Dermis microvascular lymphatic vessel endothelial cell (primary cell): ENCODE data around the gene GALNS. TPM values are rescaled to one million over a fixed set of nuclear protein-coding genes. Genes with fewer than 3 reads are reported as not detected.
"Not testable (repeated sequence)": the region's sequence is repeated elsewhere in the genome, so short reads cannot be mapped to it uniquely, and the experiment has no call there.

ENCODE experiments used
- DNase-seq, 2 donors: peaks; one replicate each; pipeline versions ENCODE4 v3.0.0 to v3.0.0-alpha.2; 2010; ENCODE audit warnings: low read depth in 2 of 2
- total RNA-seq: library from RNA; depleted of rRNA; stranded (reverse); fragments of >200 nt; gene quantifications from 2 replicates; pipeline ENCODE4 v1.2.1, GENCODE V29; 2014

GALNS gene
- total RNA-seq, 1 donor from 2014 or later: 7.2 TPM

GRCh38 chr16:88804552-88805339 is 52.0 kb downstream of the GALNS start:
- no peak for DNase-seq

- DNase-seq: no peak
Observed at GRCh38 chr16:88804173-88804551, 52.6 kb downstream of the GALNS start.

DNA sequence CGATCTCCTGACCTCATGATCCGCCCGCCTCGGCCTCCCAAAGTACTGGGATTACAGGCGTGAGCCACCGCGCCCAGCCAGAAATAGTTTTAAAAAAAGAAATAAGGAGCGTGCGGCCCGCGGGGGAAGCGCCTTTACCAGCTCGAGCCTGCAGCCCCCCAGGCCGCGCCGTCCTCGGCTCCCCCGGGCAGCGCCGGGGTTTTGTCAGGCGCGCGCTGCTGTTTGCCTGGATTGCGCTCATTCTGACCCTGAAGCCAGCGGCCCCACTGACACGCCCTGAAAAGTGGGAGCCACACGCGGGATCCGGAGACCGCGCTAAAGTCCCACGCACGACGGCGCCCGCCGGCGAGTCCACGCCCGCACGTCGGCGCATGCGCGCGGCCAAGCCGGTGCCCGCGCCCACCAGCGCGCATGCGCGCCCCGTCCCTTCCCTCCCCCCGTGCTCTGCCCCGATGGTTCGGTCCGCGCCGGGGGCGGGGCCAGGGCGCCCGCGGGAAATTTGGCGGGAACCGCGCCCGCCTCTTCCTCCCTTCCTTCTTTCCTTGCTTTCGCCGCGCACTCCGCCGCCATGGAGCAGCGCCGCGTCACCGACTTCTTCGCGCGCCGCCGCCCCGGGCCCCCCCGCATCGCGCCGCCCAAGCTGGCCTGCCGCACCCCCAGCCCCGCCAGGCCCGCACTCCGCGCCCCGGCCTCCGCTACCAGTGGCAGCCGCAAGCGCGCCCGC is 53.3 kb downstream of the GALNS start, which contains the start of gene CDT1:
TSS of gene CDT1 (plus strand) at position 526 of the 724 bp plus-strand sequence. CDS start at position 569, 43 bp downstream.
- peak in 1 of 2 donors; percentile 80 for DNase-seq

DNA sequence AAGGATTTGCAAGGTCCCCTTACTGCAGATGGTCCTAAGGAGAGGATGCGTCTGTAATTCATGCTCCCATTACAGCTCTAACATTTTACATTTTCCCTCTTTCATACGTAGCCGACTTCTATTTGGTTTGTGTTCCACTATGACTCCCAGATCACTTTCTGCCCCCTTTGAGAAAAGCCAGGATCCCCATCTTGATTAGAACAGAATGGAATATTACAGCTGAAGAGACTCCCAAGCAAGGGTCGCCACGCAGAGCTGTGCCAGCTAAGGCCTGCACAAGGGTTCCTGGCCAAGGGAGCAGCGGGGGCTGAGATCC is 56.5 kb downstream of the GALNS start:
- DNase-seq: no peak

GRCh38 chr16:88799569-88800276 is 57.0 kb downstream of the GALNS start:
- DNase-seq: no peak

DNA sequence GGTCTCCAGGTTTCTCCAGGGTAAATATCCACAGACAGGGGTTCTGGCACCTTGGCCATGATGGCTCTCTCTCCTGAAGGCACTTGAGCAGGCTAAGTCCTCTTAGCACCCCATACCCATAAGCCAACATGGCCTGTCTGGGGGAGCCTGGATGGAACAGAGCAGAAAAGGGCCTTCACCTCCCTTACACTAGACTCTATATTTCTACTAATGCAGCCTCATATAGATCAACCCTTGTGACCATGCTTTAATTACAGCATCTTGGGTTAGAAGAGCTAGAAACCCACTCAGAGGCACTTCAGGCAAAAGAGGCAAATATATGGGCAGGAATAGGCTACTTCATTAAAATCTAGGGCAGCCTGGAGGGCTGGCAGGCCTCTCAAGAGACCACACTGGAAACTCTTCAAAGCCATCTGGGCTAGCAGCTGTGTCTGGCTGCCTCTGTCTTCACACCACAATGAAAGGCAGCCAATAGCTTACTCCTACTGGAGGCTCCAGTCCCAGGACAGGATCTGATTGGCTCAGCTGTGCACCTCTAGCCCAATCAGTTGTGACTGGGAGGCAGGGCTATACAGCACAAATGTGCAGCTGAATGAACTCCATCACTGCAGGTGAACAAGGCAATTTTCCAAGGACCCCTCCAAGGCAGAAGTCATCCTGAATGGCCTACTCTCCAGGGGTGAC is 57.8 kb downstream of the GALNS start:
- DNase-seq: no peak

- DNase-seq: no peak
Observed at GRCh38 chr16:88798073-88798472, 58.7 kb downstream of the GALNS start.

GRCh38 chr16:88796278-88796677 is 60.5 kb downstream of the GALNS start:
- no peak for DNase-seq

GRCh38 chr16:88793251-88793954 is 63.3 kb downstream of the GALNS start:
- no peak for DNase-seq

GRCh38 chr16:88792668-88793250 is 64.0 kb downstream of the GALNS start:
- DNase-seq: no peak

DNA sequence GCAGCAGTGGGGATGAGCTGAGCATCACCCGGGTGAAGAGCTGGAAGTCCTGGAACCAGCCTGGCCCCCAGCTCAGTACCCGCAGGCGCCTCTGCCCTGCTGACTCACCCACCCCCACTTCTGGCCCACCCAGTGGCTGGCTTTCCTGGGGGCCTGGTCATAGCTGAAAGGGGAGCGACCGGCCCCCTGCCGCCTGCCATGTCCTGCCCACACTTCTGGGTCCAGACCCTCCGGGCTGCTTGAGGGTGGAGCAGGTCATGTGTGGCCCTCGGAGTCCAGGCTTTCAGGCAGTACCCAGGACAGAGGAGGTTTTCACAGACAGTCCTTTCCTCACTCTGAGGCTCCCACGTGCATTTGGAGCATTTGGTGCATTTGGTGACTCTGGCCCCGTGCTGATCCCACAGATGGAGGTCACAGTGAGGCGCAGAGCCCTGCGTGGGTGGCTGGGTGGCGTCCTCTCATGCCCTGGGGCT is 64.6 kb downstream of the GALNS start:
- no peak for DNase-seq

- no peak for DNase-seq
Observed at GRCh38 chr16:88790312-88791211, 66.2 kb downstream of the GALNS start.

DNA sequence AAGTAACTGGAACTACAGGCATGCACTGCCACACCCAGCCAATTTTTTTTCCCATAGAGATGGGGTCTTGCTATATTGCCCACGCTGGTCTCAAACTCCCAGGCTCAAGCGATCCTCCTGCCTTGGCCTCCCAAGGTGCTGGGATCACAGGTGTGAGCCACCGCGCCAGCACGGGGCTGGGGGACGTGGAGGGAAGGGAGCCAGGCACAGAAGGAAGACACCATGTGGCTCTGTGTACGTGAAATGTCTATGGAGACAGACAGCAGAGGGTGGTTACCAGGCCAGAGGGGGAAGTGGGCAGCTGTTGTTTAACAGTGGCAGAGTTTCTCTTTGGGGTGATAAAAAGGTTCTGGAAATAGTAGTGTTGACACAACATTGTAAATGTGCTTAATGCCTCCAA is 67.2 kb downstream of the GALNS start:
- DNase-seq: no peak

- not testable (repeated sequence) for DNase-seq
Observed at GRCh38 chr16:88788749-88789148, 68.0 kb downstream of the GALNS start.

DNA sequence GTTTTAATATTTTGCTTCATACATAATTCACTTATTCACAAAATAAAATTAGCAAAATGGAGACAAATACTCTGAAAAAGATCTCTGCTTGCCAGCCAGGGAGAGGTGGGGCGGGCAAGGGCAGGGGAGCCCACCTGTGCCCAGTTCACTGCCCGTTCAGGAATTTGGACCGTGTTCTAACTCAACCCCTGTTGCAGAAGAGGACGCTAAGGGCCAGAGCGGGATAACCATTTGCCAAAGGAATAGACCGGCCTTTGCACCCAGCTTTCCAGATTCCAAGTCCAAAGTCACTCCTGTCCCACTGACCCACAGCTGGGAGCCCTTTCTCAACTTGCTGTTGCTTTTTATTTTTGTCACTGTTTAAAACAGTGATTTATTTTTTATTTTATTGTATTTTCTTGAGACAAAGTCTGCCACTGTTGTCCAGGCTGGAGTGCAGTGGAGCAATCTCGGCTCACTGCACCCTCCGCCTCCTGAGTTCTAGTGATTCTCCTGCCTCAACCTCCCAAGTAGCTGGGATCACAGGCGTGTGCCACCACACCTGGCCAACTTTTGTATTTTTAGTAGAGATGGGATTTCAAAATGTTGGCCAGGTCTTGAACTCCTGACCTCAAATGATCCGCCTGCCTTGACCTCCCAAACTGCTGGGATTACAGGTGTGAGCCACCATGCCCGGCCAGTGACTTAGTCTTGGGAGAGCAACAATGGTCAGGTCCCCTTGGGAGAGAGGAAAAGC is 69.0 kb downstream of the GALNS start:
- DNase-seq: no peak

- DNase-seq: peak in 1 of 2 donors; percentile 73
Observed at GRCh38 chr16:88785106-88785924, 71.4 kb downstream of the GALNS start, which contains the start of gene PIEZO1. Gene PIEZO1, minus strand, starts transcription at chr16:88785220. Its CDS starts 256 bp downstream, at chr16:88784964.

GRCh38 chr16:88784856-88785105 is 72.0 kb downstream of the GALNS start:
- DNase-seq: no peak
